ENCODE measurements around the gene PCLAF. TPM values are rescaled to one million over a fixed set of nuclear protein-coding genes. Genes with fewer than 3 reads are reported as not detected.
A peak's percentile ranks its signal among the peaks of the same experiment; 100 is the strongest.
"Not testable (repeated sequence)": the region's sequence is repeated elsewhere in the genome, so short reads cannot be mapped to it uniquely, and the experiment has no call there.

Gene PCLAF
- total RNA-seq, 2 donors from 2014 or later, result 28.9 to 78.0 TPM

DNA sequence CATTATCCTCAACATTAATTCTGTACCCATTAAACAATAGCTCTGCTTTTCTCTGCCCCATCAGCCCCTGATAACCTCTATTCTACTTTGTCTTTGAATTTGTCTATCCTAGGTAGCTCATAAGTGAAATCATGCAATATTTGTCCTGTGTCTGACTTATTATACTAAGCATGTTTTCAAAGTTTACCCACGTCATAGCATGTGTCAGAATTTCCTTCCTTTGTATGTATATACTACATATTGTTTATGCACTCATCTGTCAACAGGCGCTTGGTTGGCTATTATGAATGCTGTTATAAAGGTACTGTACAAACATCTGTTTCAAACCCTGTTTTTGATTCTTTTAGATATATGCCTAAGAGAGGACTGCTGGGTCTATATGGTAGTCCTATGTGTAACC lies 43.5 kb downstream of the PCLAF start:
- WGBS, 2 experiments (ENCODE audit: insufficient coverage in 1 of 2, insufficient read length in 1 of 2), result 82% methylated on average over 2 of the region's 2 CpGs; no CpG with 5 or more reads in 1 of the 2 experiments
- Histone ChIP-seq H3K4me1 (ENCODE audit: control insufficient read depth, insufficient read depth, low read length) (no peaks in the 10 kb centered on the region), H3K4me3 (ENCODE audit: low read length) (no peak overlapping the region), H3K36me3 (ENCODE audit: control insufficient read depth, insufficient read depth, low read length) (peaks cover 22% of the 10 kb centered on the region), H3K27ac (ENCODE audit: low read depth, low read length) (no peak overlapping the region), H3K27me3 (ENCODE audit: control insufficient read depth, insufficient read depth, low read length, poor library complexity, severe bottlenecking) (no peaks in the 10 kb centered on the region), H3K9me3 (ENCODE audit: control insufficient read depth, low read length) (peaks cover 12% of the 10 kb centered on the region), H3K9ac (ENCODE audit: extremely low read depth, low read length, poor library complexity, severe bottlenecking) (no peak overlapping the region)
- no peak for TF ChIP-seq CTCF (conservative IDR thresholded peaks at IDR 0.05)
- DNase-seq, result no peak
- no peaks in the 10 kb centered on the region for H3K27me3 Mint-ChIP-seq (ENCODE audit: insufficient read depth)
- peaks cover 27% of the 10 kb centered on the region for H3K36me3 Mint-ChIP-seq (ENCODE audit: low read depth)
- H3K27ac Mint-ChIP-seq, result no peak overlapping the region
- peaks cover 8% of the 10 kb centered on the region for H3K9me3 Mint-ChIP-seq
- peaks cover 6% of the 10 kb centered on the region for H3K4me1 Mint-ChIP-seq
- no peak overlapping the region for H3K4me3 Mint-ChIP-seq

GRCh38 chr15:64333986-64334929 lies 47.0 kb downstream of the PCLAF start:
- 82 to 87% methylated on average over 8 to 9 of the region's 9 CpGs for WGBS, 2 experiments (ENCODE audit: insufficient coverage in 1 of 2, insufficient read length in 1 of 2)
- peak; percentile 73 for DNase-seq

DNA sequence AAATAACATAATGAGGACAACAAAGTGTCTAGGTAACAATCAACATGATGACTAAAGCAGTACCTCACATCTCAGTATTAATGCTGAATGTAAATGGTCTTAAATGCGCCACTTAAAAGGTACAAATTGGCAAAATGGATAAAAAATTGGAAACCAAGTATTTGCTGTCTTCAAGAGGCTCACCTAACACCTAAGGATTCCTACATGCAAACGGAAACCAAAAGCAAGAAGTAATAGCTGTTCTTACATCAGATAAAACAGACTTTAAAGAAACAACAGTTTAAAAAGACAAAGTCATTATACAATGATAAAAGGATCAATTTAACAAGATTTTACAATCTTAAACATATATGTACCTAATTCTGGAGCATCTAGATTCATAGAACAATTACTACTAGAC lies 47.7 kb downstream of the PCLAF start:
- WGBS, 2 experiments (ENCODE audit: insufficient coverage in 1 of 2, insufficient read length in 1 of 2), result 88% methylated on average over 2 of the region's 2 CpGs; no CpG with 5 or more reads in 1 of the 2 experiments
- Mint-ChIP-seq H3K27me3 (ENCODE audit: insufficient read depth) (no peaks in the 10 kb centered on the region), H3K27ac (no peak overlapping the region), H3K4me3 (no peak overlapping the region), H3K9me3 (peaks cover 9% of the 10 kb centered on the region), H3K36me3 (ENCODE audit: low read depth) (peaks cover 13% of the 10 kb centered on the region), H3K4me1 (no peaks in the 10 kb centered on the region)
- Histone ChIP-seq H3K27ac (ENCODE audit: low read depth, low read length) (no peak overlapping the region), H3K27me3 (ENCODE audit: control insufficient read depth, insufficient read depth, low read length, poor library complexity, severe bottlenecking) (no peaks in the 10 kb centered on the region), H3K4me1 (ENCODE audit: control insufficient read depth, insufficient read depth, low read length) (no peaks in the 10 kb centered on the region), H3K36me3 (ENCODE audit: control insufficient read depth, insufficient read depth, low read length) (no peaks in the 10 kb centered on the region), H3K9me3 (ENCODE audit: control insufficient read depth, low read length) (peaks cover 13% of the 10 kb centered on the region), H3K4me3 (ENCODE audit: low read length) (no peak overlapping the region), H3K9ac (ENCODE audit: extremely low read depth, low read length, poor library complexity, severe bottlenecking) (no peak overlapping the region)
- TF ChIP-seq CTCF (conservative IDR thresholded peaks at IDR 0.05), result no peak
- no peak for DNase-seq

More at GRCh38 chr15:64333986-64334929, 47.0 kb downstream of the PCLAF start:
- Histone ChIP-seq H3K9me3 (ENCODE audit: control insufficient read depth, low read length) (peaks cover 13% of the 10 kb centered on the region), H3K4me3 (ENCODE audit: low read length) (no peak overlapping the region), H3K4me1 (ENCODE audit: control insufficient read depth, insufficient read depth, low read length) (no peaks in the 10 kb centered on the region), H3K9ac (ENCODE audit: extremely low read depth, low read length, poor library complexity, severe bottlenecking) (no peak overlapping the region), H3K27me3 (ENCODE audit: control insufficient read depth, insufficient read depth, low read length, poor library complexity, severe bottlenecking) (no peaks in the 10 kb centered on the region), H3K36me3 (ENCODE audit: control insufficient read depth, insufficient read depth, low read length) (no peaks in the 10 kb centered on the region), H3K27ac (ENCODE audit: low read depth, low read length) (no peak overlapping the region)
- no peak overlapping the region for H3K27ac Mint-ChIP-seq
- H3K4me3 Mint-ChIP-seq, result no peak overlapping the region
- no peaks in the 10 kb centered on the region for H3K27me3 Mint-ChIP-seq (ENCODE audit: insufficient read depth)
- H3K4me1 Mint-ChIP-seq, result peaks cover 3% of the 10 kb centered on the region
- TF ChIP-seq CTCF (conservative IDR thresholded peaks at IDR 0.05), result peak; percentile 55
- peaks cover 9% of the 10 kb centered on the region for H3K9me3 Mint-ChIP-seq
- H3K36me3 Mint-ChIP-seq (ENCODE audit: low read depth), result peaks cover 13% of the 10 kb centered on the region

GRCh38 chr15:64331668-64332067 lies 49.6 kb downstream of the PCLAF start:
- WGBS, 2 experiments (ENCODE audit: insufficient coverage in 1 of 2, insufficient read length in 1 of 2), result no CpG with 5 or more reads among the region's 3 CpGs
- not testable (repeated sequence) for H3K36me3 ChIP-seq (ENCODE audit: control insufficient read depth, insufficient read depth, low read length); H3K27ac Mint-ChIP-seq; H3K27me3 Mint-ChIP-seq (ENCODE audit: insufficient read depth); H3K4me1 ChIP-seq (ENCODE audit: control insufficient read depth, insufficient read depth, low read length); H3K4me1 Mint-ChIP-seq; H3K27me3 ChIP-seq (ENCODE audit: control insufficient read depth, insufficient read depth, low read length, poor library complexity, severe bottlenecking); H3K27ac ChIP-seq (ENCODE audit: low read depth, low read length); H3K4me3 ChIP-seq (ENCODE audit: low read length); H3K4me3 Mint-ChIP-seq; H3K9ac ChIP-seq (ENCODE audit: extremely low read depth, low read length, poor library complexity, severe bottlenecking); DNase-seq
- Mint-ChIP-seq H3K9me3 (peaks cover 11% of the 10 kb centered on the region), H3K36me3 (ENCODE audit: low read depth) (peaks cover 13% of the 10 kb centered on the region)
- H3K9me3 ChIP-seq (ENCODE audit: control insufficient read depth, low read length), result peaks cover 13% of the 10 kb centered on the region

GRCh38 chr15:64326975-64327374 lies 54.3 kb downstream of the PCLAF start:
- H3K9me3 ChIP-seq (ENCODE audit: control insufficient read depth, low read length); H3K9me3 Mint-ChIP-seq; H3K36me3 ChIP-seq (ENCODE audit: control insufficient read depth, insufficient read depth, low read length); H3K4me3 ChIP-seq (ENCODE audit: low read length); DNase-seq; H3K36me3 Mint-ChIP-seq (ENCODE audit: low read depth); H3K27me3 ChIP-seq (ENCODE audit: control insufficient read depth, insufficient read depth, low read length, poor library complexity, severe bottlenecking); H3K9ac ChIP-seq (ENCODE audit: extremely low read depth, low read length, poor library complexity, severe bottlenecking); H3K27ac Mint-ChIP-seq; H3K4me1 Mint-ChIP-seq; H3K27ac ChIP-seq (ENCODE audit: low read depth, low read length); H3K27me3 Mint-ChIP-seq (ENCODE audit: insufficient read depth); H3K4me1 ChIP-seq (ENCODE audit: control insufficient read depth, insufficient read depth, low read length): not testable (repeated sequence)
- WGBS, 2 experiments (ENCODE audit: insufficient coverage in 1 of 2, insufficient read length in 1 of 2), result 10% methylated on average over 3 of the region's 15 CpGs; no CpG with 5 or more reads in 1 of the 2 experiments
- H3K4me3 Mint-ChIP-seq, result peak overlapping the region; percentile 51

All from endodermal cell (in vitro differentiated cells).